ENCODE results near the gene BUD31. TPM values are rescaled to one million over a fixed set of nuclear protein-coding genes. Genes with fewer than 3 reads are reported as not detected.
A peak's percentile ranks its signal among the peaks of the same experiment; 100 is the strongest.

The BUD31 gene
- total and polyA plus RNA-seq, 2 of the 13 experiments (the other 11 are each of a cell fraction or from before 2014, with no cell fraction given), result 35.1 to 79.1 TPM

DNA sequence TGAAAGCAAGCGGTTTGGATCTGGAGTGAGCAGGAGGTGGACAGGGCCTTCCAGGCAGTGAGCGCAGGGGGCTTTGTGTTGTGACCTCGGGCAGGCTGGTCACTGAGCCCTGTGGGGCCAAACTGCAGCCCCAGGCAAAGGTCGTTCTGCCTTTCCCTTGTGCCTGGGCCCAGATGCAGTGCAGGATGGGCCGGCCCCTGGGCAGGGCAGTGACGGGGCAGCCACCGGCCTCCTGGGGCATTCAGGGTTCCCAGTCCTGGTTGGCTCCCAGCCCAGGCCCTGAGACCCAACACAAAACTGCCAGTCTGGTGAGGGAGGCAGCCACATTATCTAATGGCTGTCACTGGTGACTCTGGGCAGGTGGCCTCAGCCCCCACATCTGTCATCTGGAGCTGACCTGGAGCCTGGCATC lies 27.1 kb upstream of the BUD31 start (continued):
- TF ChIP-seq, protein P1, sequence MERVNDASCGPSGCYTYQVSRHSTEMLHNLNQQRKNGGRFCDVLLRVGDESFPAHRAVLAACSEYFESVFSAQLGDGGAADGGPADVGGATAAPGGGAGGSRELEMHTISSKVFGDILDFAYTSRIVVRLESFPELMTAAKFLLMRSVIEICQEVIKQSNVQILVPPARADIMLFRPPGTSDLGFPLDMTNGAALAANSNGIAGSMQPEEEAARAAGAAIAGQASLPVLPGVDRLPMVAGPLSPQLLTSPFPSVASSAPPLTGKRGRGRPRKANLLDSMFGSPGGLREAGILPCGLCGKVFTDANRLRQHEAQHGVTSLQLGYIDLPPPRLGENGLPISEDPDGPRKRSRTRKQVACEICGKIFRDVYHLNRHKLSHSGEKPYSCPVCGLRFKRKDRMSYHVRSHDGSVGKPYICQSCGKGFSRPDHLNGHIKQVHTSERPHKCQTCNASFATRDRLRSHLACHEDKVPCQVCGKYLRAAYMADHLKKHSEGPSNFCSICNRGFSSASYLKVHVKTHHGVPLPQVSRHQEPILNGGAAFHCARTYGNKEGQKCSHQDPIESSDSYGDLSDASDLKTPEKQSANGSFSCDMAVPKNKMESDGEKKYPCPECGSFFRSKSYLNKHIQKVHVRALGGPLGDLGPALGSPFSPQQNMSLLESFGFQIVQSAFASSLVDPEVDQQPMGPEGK (CRISPR knock-in tag; IDR thresholded peaks at IDR 0.05), result peak; percentile 86
- TF ChIP-seq ZNF292 (CRISPR knock-in tag; IDR thresholded peaks at IDR 0.05; ENCODE audit: borderline replicate concordance, low read depth) (peak; percentile 90), KDM6A (CRISPR knock-in tag; IDR thresholded peaks at IDR 0.05; ENCODE audit: low read depth) (peak; percentile 56; the same call in 1 of the 2 replicates), ZNF263 (CRISPR knock-in tag; IDR thresholded peaks at IDR 0.05) (no peak), DMAP1 (CRISPR knock-in tag; IDR thresholded peaks at IDR 0.05) (peak; percentile 69), DNMT1 (CRISPR knock-in tag; IDR thresholded peaks at IDR 0.05) (no peak), SPEN (CRISPR knock-in tag; IDR thresholded peaks at IDR 0.05; ENCODE audit: low read depth) (0 out of 2 replicates have a peak, but pooled peaks have one; percentile 42)
- TF ChIP-seq, protein P2, sequence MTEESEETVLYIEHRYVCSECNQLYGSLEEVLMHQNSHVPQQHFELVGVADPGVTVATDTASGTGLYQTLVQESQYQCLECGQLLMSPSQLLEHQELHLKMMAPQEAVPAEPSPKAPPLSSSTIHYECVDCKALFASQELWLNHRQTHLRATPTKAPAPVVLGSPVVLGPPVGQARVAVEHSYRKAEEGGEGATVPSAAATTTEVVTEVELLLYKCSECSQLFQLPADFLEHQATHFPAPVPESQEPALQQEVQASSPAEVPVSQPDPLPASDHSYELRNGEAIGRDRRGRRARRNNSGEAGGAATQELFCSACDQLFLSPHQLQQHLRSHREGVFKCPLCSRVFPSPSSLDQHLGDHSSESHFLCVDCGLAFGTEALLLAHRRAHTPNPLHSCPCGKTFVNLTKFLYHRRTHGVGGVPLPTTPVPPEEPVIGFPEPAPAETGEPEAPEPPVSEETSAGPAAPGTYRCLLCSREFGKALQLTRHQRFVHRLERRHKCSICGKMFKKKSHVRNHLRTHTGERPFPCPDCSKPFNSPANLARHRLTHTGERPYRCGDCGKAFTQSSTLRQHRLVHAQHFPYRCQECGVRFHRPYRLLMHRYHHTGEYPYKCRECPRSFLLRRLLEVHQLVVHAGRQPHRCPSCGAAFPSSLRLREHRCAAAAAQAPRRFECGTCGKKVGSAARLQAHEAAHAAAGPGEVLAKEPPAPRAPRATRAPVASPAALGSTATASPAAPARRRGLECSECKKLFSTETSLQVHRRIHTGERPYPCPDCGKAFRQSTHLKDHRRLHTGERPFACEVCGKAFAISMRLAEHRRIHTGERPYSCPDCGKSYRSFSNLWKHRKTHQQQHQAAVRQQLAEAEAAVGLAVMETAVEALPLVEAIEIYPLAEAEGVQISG (CRISPR knock-in tag; IDR thresholded peaks at IDR 0.05), result 0 out of 2 replicates have a peak, but pooled peaks have one; percentile 11
- TF ChIP-seq, protein P3, sequence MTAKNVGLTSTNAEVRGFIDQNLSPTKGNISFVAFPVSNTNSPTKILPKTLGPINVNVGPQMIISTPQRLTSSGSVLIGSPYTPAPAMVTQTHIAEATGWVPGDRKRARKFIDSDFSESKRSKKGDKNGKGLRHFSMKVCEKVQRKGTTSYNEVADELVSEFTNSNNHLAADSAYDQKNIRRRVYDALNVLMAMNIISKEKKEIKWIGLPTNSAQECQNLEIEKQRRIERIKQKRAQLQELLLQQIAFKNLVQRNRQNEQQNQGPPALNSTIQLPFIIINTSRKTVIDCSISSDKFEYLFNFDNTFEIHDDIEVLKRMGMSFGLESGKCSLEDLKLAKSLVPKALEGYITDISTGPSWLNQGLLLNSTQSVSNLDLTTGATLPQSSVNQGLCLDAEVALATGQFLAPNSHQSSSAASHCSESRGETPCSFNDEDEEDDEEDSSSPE (CRISPR knock-in tag; IDR thresholded peaks at IDR 0.05), result peak; percentile 25; the same call in 1 of the 2 replicates
- TF ChIP-seq, protein P4, sequence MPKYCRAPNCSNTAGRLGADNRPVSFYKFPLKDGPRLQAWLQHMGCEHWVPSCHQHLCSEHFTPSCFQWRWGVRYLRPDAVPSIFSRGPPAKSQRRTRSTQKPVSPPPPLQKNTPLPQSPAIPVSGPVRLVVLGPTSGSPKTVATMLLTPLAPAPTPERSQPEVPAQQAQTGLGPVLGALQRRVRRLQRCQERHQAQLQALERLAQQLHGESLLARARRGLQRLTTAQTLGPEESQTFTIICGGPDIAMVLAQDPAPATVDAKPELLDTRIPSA (CRISPR knock-in tag; IDR thresholded peaks at IDR 0.05; ENCODE audit: borderline replicate concordance), result no peak
- TF ChIP-seq, protein P5, sequence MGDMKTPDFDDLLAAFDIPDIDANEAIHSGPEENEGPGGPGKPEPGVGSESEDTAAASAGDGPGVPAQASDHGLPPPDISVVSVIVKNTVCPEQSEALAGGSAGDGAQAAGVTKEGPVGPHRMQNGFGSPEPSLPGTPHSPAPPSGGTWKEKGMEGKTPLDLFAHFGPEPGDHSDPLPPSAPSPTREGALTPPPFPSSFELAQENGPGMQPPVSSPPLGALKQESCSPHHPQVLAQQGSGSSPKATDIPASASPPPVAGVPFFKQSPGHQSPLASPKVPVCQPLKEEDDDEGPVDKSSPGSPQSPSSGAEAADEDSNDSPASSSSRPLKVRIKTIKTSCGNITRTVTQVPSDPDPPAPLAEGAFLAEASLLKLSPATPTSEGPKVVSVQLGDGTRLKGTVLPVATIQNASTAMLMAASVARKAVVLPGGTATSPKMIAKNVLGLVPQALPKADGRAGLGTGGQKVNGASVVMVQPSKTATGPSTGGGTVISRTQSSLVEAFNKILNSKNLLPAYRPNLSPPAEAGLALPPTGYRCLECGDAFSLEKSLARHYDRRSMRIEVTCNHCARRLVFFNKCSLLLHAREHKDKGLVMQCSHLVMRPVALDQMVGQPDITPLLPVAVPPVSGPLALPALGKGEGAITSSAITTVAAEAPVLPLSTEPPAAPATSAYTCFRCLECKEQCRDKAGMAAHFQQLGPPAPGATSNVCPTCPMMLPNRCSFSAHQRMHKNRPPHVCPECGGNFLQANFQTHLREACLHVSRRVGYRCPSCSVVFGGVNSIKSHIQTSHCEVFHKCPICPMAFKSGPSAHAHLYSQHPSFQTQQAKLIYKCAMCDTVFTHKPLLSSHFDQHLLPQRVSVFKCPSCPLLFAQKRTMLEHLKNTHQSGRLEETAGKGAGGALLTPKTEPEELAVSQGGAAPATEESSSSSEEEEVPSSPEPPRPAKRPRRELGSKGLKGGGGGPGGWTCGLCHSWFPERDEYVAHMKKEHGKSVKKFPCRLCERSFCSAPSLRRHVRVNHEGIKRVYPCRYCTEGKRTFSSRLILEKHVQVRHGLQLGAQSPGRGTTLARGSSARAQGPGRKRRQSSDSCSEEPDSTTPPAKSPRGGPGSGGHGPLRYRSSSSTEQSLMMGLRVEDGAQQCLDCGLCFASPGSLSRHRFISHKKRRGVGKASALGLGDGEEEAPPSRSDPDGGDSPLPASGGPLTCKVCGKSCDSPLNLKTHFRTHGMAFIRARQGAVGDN (CRISPR knock-in tag; IDR thresholded peaks at IDR 0.05), result peak; percentile 80

All from HepG2 (cell line).